Thyroid gland (tissue), 4 donors: ENCODE results near the gene CHST8. TPM values are rescaled to one million over a fixed set of nuclear protein-coding genes. Genes with fewer than 3 reads are reported as not detected.

Experiments used
- DNase-seq, 2 donors: peaks; one replicate each; pipeline ENCODE4 v3.0.0-alpha.2; 2019
- H3K27ac ChIP-seq, 3 donors: fragments of 200-600 bp; sonication (generic); 1 replicate in 2 of 3; 2 replicates in 1 of 3; pipeline ENCODE4 v1.5.1; 2016 to 2019; ENCODE audit warnings: mild to moderate bottlenecking in 1 of 3, moderate library complexity in 1 of 3
- H3K27me3 ChIP-seq: fragments of 200-600 bp; sonication (generic); one replicate; pipeline ENCODE4 v1.5.1; 2019
- H3K36me3 ChIP-seq, 2 donors: fragments of 200-600 bp; sonication (generic); one replicate each; pipeline ENCODE4 v1.5.1; 2016 to 2019
- H3K4me1 ChIP-seq, 2 donors: fragments of 200-600 bp; sonication (generic); one replicate each; pipeline ENCODE4 v1.5.1; 2017 to 2019
- H3K4me3 ChIP-seq, 3 donors: fragments of 200-600 bp; sonication (generic); replicated peaks in 1 of 3; 1 replicate in 2 of 3; 2 replicates in 1 of 3; pipeline ENCODE4 v1.5.1; 2016; ENCODE audit warnings: mild to moderate bottlenecking in 1 of 3
- H3K9me3 ChIP-seq: fragments of 200-600 bp; sonication (generic); one replicate; pipeline ENCODE4 v1.5.1; 2017
- POLR2A ChIP-seq, 2 donors: fragments of 450-650 bp; IDR thresholded peaks; one replicate each; pipeline ENCODE4 v1.6.1; 2017; ENCODE audit warnings: antibody characterized with exemption in 2 of 2, mild to moderate bottlenecking in 2 of 2, moderate library complexity in 1 of 2
- WGBS, 2 donors: methylation state at CpG; one replicate each; pipeline ENCODE4 v1.1.5; 2017; 5-methylcytosine and 5-hydroxymethylcytosine counted together
- intact Hi-C: fragments of 100-400 bp; cut with DNase I; formaldehyde crosslinking; loops from one replicate; pipeline ENCODE4 v1.15.1; 2023
- total RNA-seq, 4 donors: library from RNA; depleted of rRNA; stranded (reverse); fragments of >200 nt; gene quantifications; one replicate each; pipeline ENCODE4 v1.2.3, GENCODE V29; 2016
- TF ChIP-seq, protein P1 (sequence below), 6 experiments: fragments of 200-600 bp in 3 of 6; fragments of 450-650 bp in 3 of 6; sonication (generic) in 3 of 6; IDR thresholded peaks; one replicate each; pipeline ENCODE4 v1.5.1; 2016 to 2019; ENCODE audit warnings: antibody characterized with exemption in 6 of 6, mild to moderate bottlenecking in 2 of 6, inconsistent platforms in 1 of 6, moderate library complexity in 1 of 6

Gene CHST8
- total RNA-seq, 4 donors from 2014 or later: 0.83 to 2.6 (median 1.4) TPM; not detected in 1

DNA sequence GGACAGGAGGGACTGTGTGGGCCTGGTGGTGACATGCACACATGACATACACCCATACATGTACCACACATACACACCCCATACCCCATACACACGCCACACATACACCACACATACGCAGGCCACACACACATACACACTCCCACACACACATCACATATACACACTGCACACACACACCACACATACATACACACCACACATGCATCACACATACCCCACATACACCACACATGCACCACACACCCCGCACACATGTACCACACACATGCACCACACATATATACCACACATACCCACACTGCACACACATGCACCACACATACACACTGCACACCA, 98.4 kb downstream of the CHST8 start:
- H3K27me3 ChIP-seq: no peaks in the 10 kb centered on the region
- no peak for DNase-seq
- no peaks in the 10 kb centered on the region for H3K36me3 ChIP-seq
- no peak overlapping the region for H3K4me3 ChIP-seq
- no peak overlapping the region for H3K27ac ChIP-seq
- TF ChIP-seq, protein P1, sequence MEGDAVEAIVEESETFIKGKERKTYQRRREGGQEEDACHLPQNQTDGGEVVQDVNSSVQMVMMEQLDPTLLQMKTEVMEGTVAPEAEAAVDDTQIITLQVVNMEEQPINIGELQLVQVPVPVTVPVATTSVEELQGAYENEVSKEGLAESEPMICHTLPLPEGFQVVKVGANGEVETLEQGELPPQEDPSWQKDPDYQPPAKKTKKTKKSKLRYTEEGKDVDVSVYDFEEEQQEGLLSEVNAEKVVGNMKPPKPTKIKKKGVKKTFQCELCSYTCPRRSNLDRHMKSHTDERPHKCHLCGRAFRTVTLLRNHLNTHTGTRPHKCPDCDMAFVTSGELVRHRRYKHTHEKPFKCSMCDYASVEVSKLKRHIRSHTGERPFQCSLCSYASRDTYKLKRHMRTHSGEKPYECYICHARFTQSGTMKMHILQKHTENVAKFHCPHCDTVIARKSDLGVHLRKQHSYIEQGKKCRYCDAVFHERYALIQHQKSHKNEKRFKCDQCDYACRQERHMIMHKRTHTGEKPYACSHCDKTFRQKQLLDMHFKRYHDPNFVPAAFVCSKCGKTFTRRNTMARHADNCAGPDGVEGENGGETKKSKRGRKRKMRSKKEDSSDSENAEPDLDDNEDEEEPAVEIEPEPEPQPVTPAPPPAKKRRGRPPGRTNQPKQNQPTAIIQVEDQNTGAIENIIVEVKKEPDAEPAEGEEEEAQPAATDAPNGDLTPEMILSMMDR (IDR thresholded peaks at IDR 0.05): no peak
- TF ChIP-seq POLR2A (IDR thresholded peaks at IDR 0.05): no peak
- no peaks in the 10 kb centered on the region for H3K9me3 ChIP-seq
- 95 to 98% methylated on average over 3 of the region's 3 CpGs for WGBS, 2 donors
- no peaks in the 10 kb centered on the region for H3K4me1 ChIP-seq
- intact Hi-C loops: no loop called here

DNA sequence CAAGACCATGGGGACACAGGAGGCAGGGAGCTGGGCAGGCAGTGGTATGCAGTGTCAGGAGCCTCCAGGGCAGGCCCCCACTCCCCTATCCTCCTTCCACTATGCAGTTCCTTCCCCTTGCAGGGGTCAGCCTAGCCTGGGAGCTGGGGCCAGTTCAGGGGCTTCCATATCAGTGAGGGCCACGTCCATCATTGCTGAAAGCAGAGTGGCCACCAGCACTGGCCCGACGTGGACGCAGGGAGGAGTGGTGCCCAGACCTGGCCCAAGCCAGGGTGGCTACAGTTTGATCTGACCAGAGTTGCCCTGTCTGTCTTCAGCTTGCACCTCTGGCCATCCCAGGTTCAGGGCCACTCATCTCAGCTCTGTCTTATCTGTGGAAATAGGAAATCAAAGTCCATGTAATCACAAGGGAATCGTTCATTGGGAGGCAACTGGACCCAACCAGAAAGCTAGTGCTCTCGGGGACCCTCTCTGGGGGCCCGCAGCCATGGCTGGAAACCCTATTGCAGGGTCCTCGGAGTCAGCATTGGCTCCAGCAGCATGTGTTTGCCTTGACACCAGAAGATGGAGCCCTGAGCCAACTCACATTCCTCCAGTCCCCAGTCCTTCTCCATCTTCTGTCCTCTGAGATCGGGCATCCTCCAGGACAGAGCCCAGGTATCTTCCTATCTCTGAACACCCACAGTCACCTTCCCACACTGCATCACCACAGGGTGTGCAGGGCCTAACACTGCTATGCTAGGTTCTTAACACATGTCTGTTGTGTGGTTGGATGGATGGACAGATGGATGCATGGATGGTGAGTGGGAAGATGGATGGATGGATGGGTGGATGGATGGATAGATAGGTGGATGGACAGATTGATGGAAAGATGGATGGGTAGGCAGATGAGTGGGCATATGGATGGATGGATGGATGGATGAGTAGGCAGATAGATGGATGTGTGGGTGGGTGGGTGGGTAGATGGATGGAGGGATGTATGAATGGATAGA, 99.2 kb downstream of the CHST8 start:
- no peak for DNase-seq
- no peaks in the 10 kb centered on the region for H3K4me1 ChIP-seq
- H3K27me3 ChIP-seq: no peaks in the 10 kb centered on the region
- WGBS, 2 donors: 80 to 88% methylated on average over 4 to 9 of the region's 9 CpGs
- no peaks in the 10 kb centered on the region for H3K9me3 ChIP-seq
- no peaks in the 10 kb centered on the region for H3K36me3 ChIP-seq
- TF ChIP-seq, protein P1 (IDR thresholded peaks at IDR 0.05): no peak
- TF ChIP-seq POLR2A (IDR thresholded peaks at IDR 0.05): no peak
- no peak overlapping the region for H3K27ac ChIP-seq
- intact Hi-C loops: no loop called here
- no peak overlapping the region for H3K4me3 ChIP-seq

DNA sequence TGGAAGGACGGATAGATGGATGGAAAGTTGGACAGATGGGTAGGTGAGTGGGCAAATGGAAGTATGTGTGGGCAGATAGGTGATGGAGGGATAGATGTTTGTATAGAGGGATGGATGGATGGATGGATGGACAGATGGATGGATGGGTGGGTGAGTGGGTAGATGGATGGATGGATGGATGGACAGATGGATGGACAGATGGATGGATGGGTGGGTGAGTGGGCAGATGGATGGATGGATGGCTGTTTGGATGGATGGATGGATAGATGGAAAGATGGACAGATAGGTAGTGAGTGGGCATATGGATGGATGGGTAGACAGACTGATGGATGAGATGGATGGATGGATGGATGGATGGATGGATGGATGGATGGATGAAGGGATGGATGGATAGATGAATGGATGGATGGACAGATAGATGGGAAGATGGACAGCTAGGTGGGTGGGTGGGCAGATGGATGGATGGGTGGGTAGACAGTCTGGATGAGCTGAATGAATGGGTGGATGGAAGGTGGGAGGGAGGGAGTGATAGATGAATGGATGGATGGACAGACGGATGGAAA, 100.1 kb downstream of the CHST8 start:
- 75 to 84% methylated on average over 2 of the region's 2 CpGs for WGBS, 2 donors
- TF ChIP-seq, protein P1 (IDR thresholded peaks at IDR 0.05): no peak
- TF ChIP-seq POLR2A (IDR thresholded peaks at IDR 0.05): no peak
- Histone ChIP-seq H3K9me3 (no peaks in the 10 kb centered on the region), H3K4me3 (no peak overlapping the region), H3K27ac (no peak overlapping the region), H3K36me3 (no peaks in the 10 kb centered on the region), H3K4me1 (no peaks in the 10 kb centered on the region), H3K27me3 (no peaks in the 10 kb centered on the region)
- DNase-seq: no peak
- intact Hi-C loops: no loop called here

DNA sequence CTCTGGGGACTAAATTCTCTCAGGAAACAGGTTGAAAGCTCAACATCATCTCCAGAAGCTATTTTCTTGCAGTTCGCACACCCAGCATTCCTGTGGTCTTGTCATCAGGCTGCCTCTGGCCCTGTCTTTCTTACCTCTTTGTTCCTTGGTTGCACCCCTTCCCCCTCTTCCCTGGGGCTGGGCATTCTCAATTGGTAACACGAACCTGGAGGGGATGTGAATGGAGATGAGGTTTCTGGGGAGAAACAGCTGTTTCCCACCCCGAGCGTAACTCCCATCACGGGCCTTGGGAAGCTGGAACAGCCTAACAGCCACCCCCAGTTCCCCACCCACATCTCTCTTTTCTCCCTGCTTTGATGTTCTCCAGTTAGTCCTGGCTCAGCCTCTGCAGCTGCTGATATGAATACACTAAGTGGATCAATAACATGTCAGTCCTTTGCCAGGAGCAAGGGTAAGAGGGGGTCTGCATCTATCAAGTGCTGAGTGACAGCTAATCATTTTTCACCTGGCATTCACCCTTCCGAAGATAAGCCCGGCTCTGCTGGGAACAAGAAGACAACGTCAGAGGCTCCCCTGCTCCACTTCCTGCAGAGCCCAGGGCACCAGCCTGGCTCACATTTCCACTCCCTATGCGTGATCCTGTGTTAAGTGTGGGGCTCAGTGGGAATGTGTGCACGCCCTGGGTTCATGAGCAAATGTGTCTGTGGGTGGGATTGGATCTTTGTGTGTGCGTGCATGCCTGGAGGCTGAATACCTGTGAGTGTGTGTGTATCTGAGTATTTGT, 100.9 kb downstream of the CHST8 start:
- intact Hi-C loops: no loop called here
- H3K9me3 ChIP-seq: no peaks in the 10 kb centered on the region
- H3K27ac ChIP-seq: no peak overlapping the region
- no peaks in the 10 kb centered on the region for H3K27me3 ChIP-seq
- no peaks in the 10 kb centered on the region for H3K4me1 ChIP-seq
- no peaks in the 10 kb centered on the region for H3K36me3 ChIP-seq
- no peak for TF ChIP-seq POLR2A (IDR thresholded peaks at IDR 0.05)
- TF ChIP-seq, protein P1 (IDR thresholded peaks at IDR 0.05): no peak
- H3K4me3 ChIP-seq: no peak overlapping the region
- WGBS, 2 donors: 48 to 52% methylated on average over 11 of the region's 11 CpGs
- DNase-seq: no peak
